Adrenal gland (tissue), 5 donors: ENCODE results near the gene KRTAP2-2.

Experiments
- CTCF ChIP-seq, 6 experiments: fragments of 450-650 bp in 4 of 6; fragments of 200-600 bp in 2 of 6; sonication (generic) in 1 of 6; IDR thresholded peaks; 1 replicate in 5 of 6; 2 replicates in 1 of 6; pipeline versions ENCODE4 v1.5.1 to v1.8.0; 2016 to 2021; ENCODE audit warnings: antibody characterized with exemption in 6 of 6, mild to moderate bottlenecking in 2 of 6, moderate library complexity in 1 of 6
- POLR2A ChIP-seq, 2 donors: fragments of 450-650 bp; IDR thresholded peaks; one replicate each; pipeline ENCODE4 v1.6.1; 2017; ENCODE audit warnings: antibody characterized with exemption in 2 of 2, mild to moderate bottlenecking in 2 of 2, moderate library complexity in 1 of 2
- donor health status: DM: no; HTN: no; CAD: no.

- TF ChIP-seq CTCF (IDR thresholded peaks at IDR 0.05) (no peak), POLR2A (IDR thresholded peaks at IDR 0.05) (no peak)
These were observed 17.1 kb downstream of the KRTAP2-2 start for GRCh38 chr17:41037853-41038350.
